Measurements from ENCODE around the gene MAPKAPK3. TPM values are rescaled to one million over a fixed set of nuclear protein-coding genes. Genes with fewer than 3 reads are reported as not detected.
A peak's percentile ranks its signal among the peaks of the same experiment; 100 is the strongest.
"Not testable (repeated sequence)": the region's sequence is repeated elsewhere in the genome, so short reads cannot be mapped to it uniquely, and the experiment has no call there.

Gene MAPKAPK3
- total RNA-seq, 1 donor from 2014 or later, result 10.7 TPM

GRCh38 chr3:50662408-50662807 is 45.5 kb downstream of the MAPKAPK3 start:
- Mint-ChIP-seq H3K27ac (ENCODE audit: unreplicated experiment) (no peak overlapping the region), H3K4me3 (ENCODE audit: unreplicated experiment) (no peak overlapping the region), H3K4me1 (ENCODE audit: low read depth, unreplicated experiment) (peaks cover 7% of the 10 kb centered on the region), H3K9me3 (ENCODE audit: unreplicated experiment) (peaks cover 7% of the 10 kb centered on the region), H3K27me3 (ENCODE audit: unreplicated experiment) (peaks cover 1% of the 10 kb centered on the region), H3K36me3 (ENCODE audit: unreplicated experiment) (peaks cover 4% of the 10 kb centered on the region)
- no peak for TF ChIP-seq CTCF (IDR thresholded peaks at IDR 0.05; ENCODE audit: partially characterized antibody, unreplicated experiment)
- DNase-seq, result no peak

- peaks cover 7% of the 10 kb centered on the region for H3K4me1 Mint-ChIP-seq (ENCODE audit: low read depth, unreplicated experiment)
- H3K27me3 Mint-ChIP-seq (ENCODE audit: unreplicated experiment), result no peaks in the 10 kb centered on the region
- no peak for TF ChIP-seq CTCF (IDR thresholded peaks at IDR 0.05; ENCODE audit: partially characterized antibody, unreplicated experiment)
- DNase-seq, result no peak
- no peak overlapping the region for H3K27ac Mint-ChIP-seq (ENCODE audit: unreplicated experiment)
- peaks cover 5% of the 10 kb centered on the region for H3K9me3 Mint-ChIP-seq (ENCODE audit: unreplicated experiment)
- no peak overlapping the region for H3K4me3 Mint-ChIP-seq (ENCODE audit: unreplicated experiment)
- H3K36me3 Mint-ChIP-seq (ENCODE audit: unreplicated experiment), result peaks cover 4% of the 10 kb centered on the region
Observed at GRCh38 chr3:50665081-50665840, 48.3 kb downstream of the MAPKAPK3 start.

- not testable (repeated sequence) for H3K27me3 Mint-ChIP-seq (ENCODE audit: unreplicated experiment); H3K9me3 Mint-ChIP-seq (ENCODE audit: unreplicated experiment); H3K27ac Mint-ChIP-seq (ENCODE audit: unreplicated experiment); DNase-seq; H3K4me3 Mint-ChIP-seq (ENCODE audit: unreplicated experiment); H3K4me1 Mint-ChIP-seq (ENCODE audit: low read depth, unreplicated experiment); H3K36me3 Mint-ChIP-seq (ENCODE audit: unreplicated experiment)
Observed at GRCh38 chr3:50665841-50666115, 48.8 kb downstream of the MAPKAPK3 start.

GRCh38 chr3:50666837-50667236 is 49.9 kb downstream of the MAPKAPK3 start:
- DNase-seq, result no peak
- peaks cover 7% of the 10 kb centered on the region for H3K4me1 Mint-ChIP-seq (ENCODE audit: low read depth, unreplicated experiment)
- peak overlapping the region; percentile 11 for H3K4me3 Mint-ChIP-seq (ENCODE audit: unreplicated experiment)
- TF ChIP-seq CTCF (IDR thresholded peaks at IDR 0.05; ENCODE audit: partially characterized antibody, unreplicated experiment), result no peak
- H3K27me3 Mint-ChIP-seq (ENCODE audit: unreplicated experiment), result no peaks in the 10 kb centered on the region
- H3K36me3 Mint-ChIP-seq (ENCODE audit: unreplicated experiment), result peaks cover under 1% of the 10 kb centered on the region
- H3K9me3 Mint-ChIP-seq (ENCODE audit: unreplicated experiment), result peaks cover 5% of the 10 kb centered on the region
- peak overlapping the region; percentile 40 for H3K27ac Mint-ChIP-seq (ENCODE audit: unreplicated experiment)

- no peak for DNase-seq
- Mint-ChIP-seq H3K9me3 (ENCODE audit: unreplicated experiment) (peaks cover 8% of the 10 kb centered on the region), H3K36me3 (ENCODE audit: unreplicated experiment) (peaks cover 4% of the 10 kb centered on the region), H3K27me3 (ENCODE audit: unreplicated experiment) (peaks cover 8% of the 10 kb centered on the region), H3K27ac (ENCODE audit: unreplicated experiment) (no peak overlapping the region), H3K4me3 (ENCODE audit: unreplicated experiment) (no peak overlapping the region), H3K4me1 (ENCODE audit: low read depth, unreplicated experiment) (peaks cover 9% of the 10 kb centered on the region)
- TF ChIP-seq CTCF (IDR thresholded peaks at IDR 0.05; ENCODE audit: partially characterized antibody, unreplicated experiment), result no peak
Observed at GRCh38 chr3:50671331-50671730, 54.4 kb downstream of the MAPKAPK3 start.

Measured in glutamatergic neuron (in vitro differentiated cells).